MM.1S (cell line): ENCODE results near the gene SDC3.

Source experiments
- CTCF ChIP-seq: fragments of 300-600 bp; sonication (generic); IDR thresholded peaks from 2 replicates; pipeline ENCODE4 v1.5.1; 2016; ENCODE audit warnings: antibody characterized with exemption, low read length, mixed read lengths
- EZH2 ChIP-seq: fragments of 300-600 bp; sonication (generic); optimal IDR thresholded peaks from 2 replicates; pipeline ENCODE3; 2017; ENCODE audit warnings: low read depth, mild to moderate bottlenecking, antibody characterized with exemption, low read length, mixed read lengths
- EZH2phosphoT487 ChIP-seq: fragments of 300-600 bp; sonication (generic); IDR thresholded peaks from 2 replicates; pipeline ENCODE4 v1.6.1; 2018; ENCODE audit warnings: antibody characterized with exemption, low read length

- TF ChIP-seq CTCF, result no peak
- TF ChIP-seq EZH2phosphoT487, result no peak
- TF ChIP-seq EZH2, result no peak
These were observed 6.4 kb upstream of the SDC3 start for GRCh38 chr1:30914931-30915330.
